Measurements from ENCODE around the gene SFXN4. TPM values are rescaled to one million over a fixed set of nuclear protein-coding genes. Genes with fewer than 3 reads are reported as not detected.

Gene SFXN4
- total RNA-seq, 3 donors from 2014 or later, result 14.6 to 25.2 (median 18.6) TPM

- no peak for TF ChIP-seq CTCF (IDR thresholded peaks at IDR 0.05)
- TF ChIP-seq POLR2AphosphoS5 (IDR thresholded peaks at IDR 0.05), result no peak
- TF ChIP-seq POLR2A (IDR thresholded peaks at IDR 0.05), result no peak
- Histone ChIP-seq H3K4me3 (no peak overlapping the region), H3K27ac (no peak overlapping the region), H3K27me3 (no peaks in the 10 kb centered on the region), H3K9me3 (no peaks in the 10 kb centered on the region), H3K36me3 (no peaks in the 10 kb centered on the region), H3K4me1 (no peaks in the 10 kb centered on the region)
- intact Hi-C loops (cut with DNase I; ENCODE audit: low total_unique reads), result no loop called here
- no peak for DNase-seq (ENCODE audit: low spot score in 2 of 2)
These were observed 15.8 kb downstream of the SFXN4 start for GRCh38 chr10:119149729-119150128.

GRCh38 chr10:119149157-119149556 lies 16.4 kb downstream of the SFXN4 start:
- Histone ChIP-seq H3K27ac (no peak overlapping the region), H3K4me3 (no peak overlapping the region), H3K9me3 (no peaks in the 10 kb centered on the region), H3K27me3 (no peaks in the 10 kb centered on the region), H3K4me1 (no peaks in the 10 kb centered on the region), H3K36me3 (no peaks in the 10 kb centered on the region)
- intact Hi-C loops (cut with DNase I; ENCODE audit: low total_unique reads), result no loop called here
- DNase-seq (ENCODE audit: low spot score in 2 of 2), result no peak
- TF ChIP-seq CTCF (IDR thresholded peaks at IDR 0.05) (no peak), POLR2A (IDR thresholded peaks at IDR 0.05) (no peak), POLR2AphosphoS5 (IDR thresholded peaks at IDR 0.05) (no peak)

GRCh38 chr10:119143657-119144056 lies 21.9 kb downstream of the SFXN4 start:
- TF ChIP-seq POLR2AphosphoS5 (IDR thresholded peaks at IDR 0.05), result no peak
- Histone ChIP-seq H3K27ac (no peak overlapping the region), H3K36me3 (no peaks in the 10 kb centered on the region), H3K27me3 (no peaks in the 10 kb centered on the region), H3K9me3 (no peaks in the 10 kb centered on the region), H3K4me1 (no peaks in the 10 kb centered on the region), H3K4me3 (no peak overlapping the region)
- intact Hi-C loops (cut with DNase I; ENCODE audit: low total_unique reads), result no loop called here
- no peak for DNase-seq (ENCODE audit: low spot score in 2 of 2)

- no peak for TF ChIP-seq POLR2AphosphoS5 (IDR thresholded peaks at IDR 0.05)
- no peak for TF ChIP-seq POLR2A (IDR thresholded peaks at IDR 0.05)
- no peak for TF ChIP-seq CTCF (IDR thresholded peaks at IDR 0.05)
- Histone ChIP-seq H3K4me3 (no peak overlapping the region), H3K36me3 (no peaks in the 10 kb centered on the region), H3K27me3 (no peaks in the 10 kb centered on the region), H3K4me1 (no peaks in the 10 kb centered on the region), H3K9me3 (no peaks in the 10 kb centered on the region), H3K27ac (no peak overlapping the region)
- intact Hi-C loops (cut with DNase I; ENCODE audit: low total_unique reads), result no loop called here
- DNase-seq (ENCODE audit: low spot score in 2 of 2), result no peak
These were observed 24.8 kb downstream of the SFXN4 start for GRCh38 chr10:119140603-119141245.

- no peaks in the 10 kb centered on the region for H3K27me3 ChIP-seq
- H3K36me3 ChIP-seq, result no peaks in the 10 kb centered on the region
- H3K4me3 ChIP-seq, result no peak overlapping the region
- H3K9me3 ChIP-seq, result no peaks in the 10 kb centered on the region
- no peak overlapping the region for H3K27ac ChIP-seq
- TF ChIP-seq POLR2AphosphoS5 (IDR thresholded peaks at IDR 0.05), result no peak
- TF ChIP-seq CTCF (IDR thresholded peaks at IDR 0.05), result peak in 1 of 3 donors; percentile 27
- no peaks in the 10 kb centered on the region for H3K4me1 ChIP-seq
- no peak for DNase-seq (ENCODE audit: low spot score in 2 of 2)
- intact Hi-C loops (cut with DNase I; ENCODE audit: low total_unique reads), result no loop called here
These were observed 25.9 kb downstream of the SFXN4 start for GRCh38 chr10:119139464-119140067.
